H1 (cell line): ENCODE data around the gene PLA2G4E. TPM values are rescaled to one million over a fixed set of nuclear protein-coding genes. Genes with fewer than 3 reads are reported as not detected.

Experiments
- CTCF ChIA-PET: fragments of 300-600 bp; sonication (Branson Sonifier 250); formaldehyde crosslinking; loops from one replicate; lab custom pipeline; 2021; ENCODE audit not compliant: partially characterized antibody; lab: Charles Lee
- POLR2A ChIA-PET: fragments of 300-600 bp; sonication (Branson Sonifier 250); formaldehyde crosslinking; loops from one replicate; lab custom pipeline; 2021; ENCODE audit warnings: inconsistent platforms; ENCODE audit not compliant: partially characterized antibody; lab: Charles Lee
- DNase-seq, 2 experiments: peaks; one replicate each; pipeline versions ENCODE4 v3.0.0 to v3.0.0-alpha.2; 2010 to 2022; ENCODE audit warnings: low spot score in 2 of 2, low read depth in 1 of 2, mixed read lengths in 1 of 2
- FAIRE-seq: peaks from 2 replicates; lab custom pipeline; 2011; peaks lifted over from hg19 to GRCh38; lab: Jason Lieb, UNC
- H2AFZ ChIP-seq: 2 replicates; pipeline ENCODE4 v1.8.1; 2012; ENCODE audit warnings: low read length, inconsistent platforms
- H2AK5ac ChIP-seq: 2 replicates; pipeline ENCODE4 v1.6.1; 2013; ENCODE audit warnings: low read depth, low read length
- H2BK120ac ChIP-seq: replicated peaks from 2 replicates; pipeline ENCODE3; 2013; ENCODE audit warnings: low read depth, low read length, inconsistent platforms
- H2BK12ac ChIP-seq: 2 replicates; pipeline ENCODE4 v1.6.1; 2013; ENCODE audit warnings: low read depth, low read length
- H2BK15ac ChIP-seq: 2 replicates; pipeline ENCODE4 v1.6.1; 2013; ENCODE audit warnings: low read length
- H2BK20ac ChIP-seq: 2 replicates; pipeline ENCODE4 v1.6.1; 2013; ENCODE audit warnings: low read length
- H2BK5ac ChIP-seq: 2 replicates; pipeline ENCODE4 v1.6.1; 2013; ENCODE audit warnings: low read depth, low read length
- H3K14ac ChIP-seq: 2 replicates; pipeline ENCODE4 v1.6.1; 2013; ENCODE audit warnings: inconsistent platforms; ENCODE audit not compliant: insufficient read length
- H3K18ac ChIP-seq: 2 replicates; pipeline ENCODE4 v1.6.1; 2013; ENCODE audit warnings: low read length; ENCODE audit errors: extremely low read depth
- H3K23ac ChIP-seq: 2 replicates; pipeline ENCODE4 v1.6.1; 2013; ENCODE audit warnings: inconsistent platforms; ENCODE audit not compliant: insufficient read length
- H3K23me2 ChIP-seq: 2 replicates; pipeline ENCODE4 v1.6.1; 2013; ENCODE audit warnings: low read depth, low read length
- H3K27ac ChIP-seq: 2 replicates; pipeline ENCODE4 v1.6.1; 2011; ENCODE audit warnings: low read depth, low read length, inconsistent platforms
- H3K27me3 ChIP-seq, 4 experiments: replicated peaks in 1 of 4; 1 replicate in 1 of 4; 2 replicates in 3 of 4; pipeline versions ENCODE4 v1.6.1 to v1.8.1; 2011 to 2013; ENCODE audit warnings: low read length in 3 of 4, mild to moderate bottlenecking in 3 of 4, inconsistent platforms in 2 of 4, mixed read lengths in 2 of 4, moderate library complexity in 1 of 4; ENCODE audit not compliant: control insufficient read depth in 3 of 4, insufficient read depth in 3 of 4; ENCODE audit errors: extremely low read depth in 1 of 4
- H3K36me3 ChIP-seq, 4 experiments: 2 replicates each; pipeline versions ENCODE4 v1.6.1 to v1.8.1; 2011 to 2013; ENCODE audit warnings: mild to moderate bottlenecking in 4 of 4, low read length in 3 of 4, moderate library complexity in 2 of 4, control low read depth in 1 of 4, inconsistent platforms in 1 of 4; ENCODE audit not compliant: insufficient read depth in 4 of 4, control insufficient read depth in 2 of 4
- H3K4ac ChIP-seq: replicated peaks from 2 replicates; pipeline ENCODE3; 2013; ENCODE audit warnings: low read length, low read depth, mixed read lengths, inconsistent platforms; ENCODE audit not compliant: insufficient read length
- H3K4me1 ChIP-seq, 4 experiments: replicated peaks in 1 of 4; 1 replicate in 1 of 4; 2 replicates in 3 of 4; pipeline versions ENCODE4 v1.6.1 to v1.8.1; 2011 to 2013; ENCODE audit warnings: low read length in 3 of 4, inconsistent platforms in 2 of 4, mixed read lengths in 1 of 4; ENCODE audit not compliant: insufficient read depth in 4 of 4, control insufficient read depth in 3 of 4
- H3K4me2 ChIP-seq, 2 experiments: 2 replicates each; pipeline versions ENCODE4 v1.6.1 to v1.8.1; 2011 to 2013; ENCODE audit warnings: low read depth in 2 of 2, low read length in 2 of 2, control low read depth in 1 of 2, inconsistent platforms in 1 of 2, mild to moderate bottlenecking in 1 of 2; ENCODE audit not compliant: insufficient read depth in 1 of 2
- H3K4me3 ChIP-seq, 4 experiments: fragments of 200-600, 300-600 bp in 1 of 4; sonication (generic), shearing (Covaris generic), sonication (Bioruptor Twin) in 1 of 4; 2 replicates each; pipeline versions ENCODE4 v1.5.1 to v1.8.1; 2011 to 2016; ENCODE audit warnings: low read length in 4 of 4, low read depth in 3 of 4, control low read depth in 2 of 4, inconsistent platforms in 2 of 4, mild to moderate bottlenecking in 2 of 4, mixed read lengths in 1 of 4, moderate library complexity in 1 of 4; ENCODE audit not compliant: insufficient read depth in 2 of 4; ENCODE audit errors: extremely low read depth in 1 of 4
- H3K56ac ChIP-seq: replicated peaks from 2 replicates; pipeline ENCODE3; 2013; ENCODE audit warnings: low read depth, mild to moderate bottlenecking, mixed read lengths, low read length, inconsistent platforms; ENCODE audit not compliant: insufficient read length
- H3K79me1 ChIP-seq: 2 replicates; pipeline ENCODE4 v1.6.1; 2013; ENCODE audit warnings: low read depth, low read length, control low read depth
- H3K79me2 ChIP-seq, 2 experiments: 2 replicates each; pipeline versions ENCODE4 v1.6.1 to v1.8.1; 2012 to 2013; ENCODE audit warnings: low read length in 2 of 2, mild to moderate bottlenecking in 2 of 2, inconsistent platforms in 1 of 2; ENCODE audit not compliant: insufficient read depth in 2 of 2, control insufficient read depth in 1 of 2
- H3K9ac ChIP-seq, 4 experiments: replicated peaks in 1 of 4; 1 replicate in 1 of 4; 2 replicates in 3 of 4; pipeline versions ENCODE4 v1.6.1 to v1.8.1; 2011 to 2013; ENCODE audit warnings: low read depth in 3 of 4, low read length in 3 of 4, control low read depth in 2 of 4, mild to moderate bottlenecking in 2 of 4, moderate library complexity in 2 of 4, inconsistent platforms in 1 of 4; ENCODE audit errors: extremely low read depth in 1 of 4
- H3K9me3 ChIP-seq, 2 experiments: 2 replicates each; pipeline versions ENCODE4 v1.6.1 to v1.8.1; 2012 to 2013; ENCODE audit warnings: mild to moderate bottlenecking in 2 of 2, moderate library complexity in 2 of 2, control low read depth in 1 of 2, inconsistent platforms in 1 of 2, low read depth in 1 of 2, low read length in 1 of 2, mixed read lengths in 1 of 2; ENCODE audit not compliant: insufficient read depth in 2 of 2
- H4K20me1 ChIP-seq, 2 experiments: replicated peaks in 1 of 2; 2 replicates each; pipeline versions ENCODE3 to v1.8.1; 2011 to 2013; ENCODE audit warnings: inconsistent platforms in 2 of 2, low read length in 2 of 2, mild to moderate bottlenecking in 1 of 2; ENCODE audit not compliant: insufficient read depth in 2 of 2, control insufficient read depth in 1 of 2
- H4K5ac ChIP-seq: 2 replicates; pipeline ENCODE4 v1.6.1; 2013; ENCODE audit warnings: low read length, low read depth, mixed read lengths, inconsistent platforms; ENCODE audit not compliant: insufficient read length
- H4K8ac ChIP-seq: 2 replicates; pipeline ENCODE4 v1.8.0; 2013; ENCODE audit warnings: mild to moderate bottlenecking, moderate library complexity, low read length, inconsistent platforms; ENCODE audit not compliant: insufficient read depth; ENCODE audit errors: extremely low read depth
- H4K91ac ChIP-seq: replicated peaks from 2 replicates; pipeline ENCODE3; 2013; ENCODE audit warnings: low read length, mixed read lengths, inconsistent platforms; ENCODE audit not compliant: insufficient read length
- ATF2 ChIP-seq: IDR thresholded peaks from 2 replicates; pipeline ENCODE4 v1.6.1; 2012; ENCODE audit warnings: low read length, inconsistent platforms
- BRCA1 ChIP-seq: IDR thresholded peaks from 2 replicates; pipeline ENCODE4 v1.6.1; 2012; ENCODE audit warnings: low read depth, low read length, improper control_type of control experiment
- CHD2 ChIP-seq: IDR thresholded peaks from 2 replicates; pipeline ENCODE4 v1.6.1; 2012; ENCODE audit warnings: low read length, improper control_type of control experiment
- FOSL1 ChIP-seq: IDR thresholded peaks from 2 replicates; pipeline ENCODE4 v1.6.1; 2011; ENCODE audit warnings: mild to moderate bottlenecking, low read depth, low read length, moderate library complexity; ENCODE audit not compliant: insufficient read depth
- NRF1 ChIP-seq: IDR thresholded peaks from 2 replicates; pipeline ENCODE4 v1.6.1; 2011; ENCODE audit warnings: mild to moderate bottlenecking, low read depth, low read length, improper control_type of control experiment
- SIRT6 ChIP-seq: IDR thresholded peaks from one replicate; pipeline ENCODE4 v1.7.1; 2012; ENCODE audit warnings: low read length, inconsistent platforms
- SRF ChIP-seq: IDR thresholded peaks from 2 replicates; pipeline ENCODE4 v1.6.1; 2011; ENCODE audit warnings: mild to moderate bottlenecking, low read depth, low read length, moderate library complexity
- SUZ12 ChIP-seq: fragments of 200-600 bp; sonication (generic); IDR thresholded peaks from 2 replicates; pipeline ENCODE4 v1.6.1; 2012; ENCODE audit warnings: mild to moderate bottlenecking, inconsistent platforms, low read length, moderate library complexity, mixed read lengths
- TAF7 ChIP-seq: optimal IDR thresholded peaks from 2 replicates; pipeline ENCODE3; 2011; ENCODE audit warnings: low read depth, mild to moderate bottlenecking, inconsistent platforms, low read length, moderate library complexity, borderline replicate concordance
- TEAD4 ChIP-seq: IDR thresholded peaks from 2 replicates; pipeline ENCODE4 v1.6.1; 2012; ENCODE audit warnings: low read depth, low read length, inconsistent platforms, mixed read lengths
- USF2 ChIP-seq: IDR thresholded peaks from 2 replicates; pipeline ENCODE4 v1.6.1; 2011; ENCODE audit warnings: low read length, improper control_type of control experiment
- WGBS, 2 experiments: shearing (Covaris generic) in 1 of 2; methylation state at CpG; one replicate each; pipeline versions ENCODE4 v1.1.6 to v1.1.7; 2013 to 2015; ENCODE audit warnings: low lambda C conversion rate in 2 of 2, mixed read lengths in 2 of 2, inconsistent platforms in 1 of 2, low coverage in 1 of 2, missing lambda C conversion rate in 1 of 2; ENCODE audit not compliant: insufficient replicate concordance in 2 of 2, insufficient coverage in 1 of 2, insufficient read length in 1 of 2; ENCODE audit errors: extremely low coverage in 1 of 2, missing lambda C conversion rate in 1 of 2; 5-methylcytosine and 5-hydroxymethylcytosine counted together
- polyA plus RNA-seq, 7 experiments: library from polyadenylated mRNA; depleted of rRNA in 3 of 7; stranded (reverse) in 5 of 7; unstranded in 2 of 7; fragments of >200 nt in 5 of 7; fragments of 200-250 nt in 2 of 7; gene quantifications; 1 replicate in 5 of 7; 2 replicates in 1 of 7; 4 replicates in 1 of 7; pipeline versions ENCODE4 v1.2.1 to v1.2.3, GENCODE V29; 2011 to 2013; ENCODE audit warnings: missing spikeins in 2 of 7, mixed read lengths in 2 of 7
- total RNA-seq: library from RNA; stranded (reverse); fragmentation: NEBNext Ultra II Directional; extraction: Animal tissue kit (Norgen Biotek cat#: 25700); gene quantifications from 2 replicates; pipeline ENCODE4 v1.2.1, GENCODE V29; 2021

Gene PLA2G4E
- total and polyA plus RNA-seq, 2 of the 8 experiments (the other 6 are each of a cell fraction or from before 2014, with no cell fraction given), result 0.03 TPM; not detected in 1

- Histone ChIP-seq H3K56ac (no peak overlapping the region), H3K4me2 (no peak overlapping the region), H3K4me1 (peaks cover 6 to 12% (median 8%) of the 10 kb centered on the region in 4 experiments), H3K18ac (no peak overlapping the region), H4K5ac (no peak overlapping the region), H3K79me1 (peaks cover 6% of the 10 kb centered on the region), H3K14ac (no peak overlapping the region), H4K20me1 (peaks cover 0 to 10% of the 10 kb centered on the region in 2 experiments), H3K23me2 (no peaks in the 10 kb centered on the region), H2BK12ac (no peak overlapping the region), H3K4me3 (no peak overlapping the region), H2BK5ac (no peak overlapping the region), H2BK120ac (no peak overlapping the region), H2AK5ac (no peak overlapping the region), H3K36me3 (peaks cover 2 to 10% (median 6%) of the 10 kb centered on the region in 4 experiments; a peak in 6 of 8 replicates), H3K79me2 (no peaks in the 10 kb centered on the region), H3K23ac (no peak overlapping the region), H3K9me3 (no peaks in the 10 kb centered on the region), H4K8ac (no peak overlapping the region), H3K9ac (no peak overlapping the region), H4K91ac (no peak overlapping the region), H3K27me3 (no peaks in the 10 kb centered on the region), H2BK20ac (no peak overlapping the region), H3K4ac (no peak overlapping the region), H3K27ac (no peak overlapping the region), H2AFZ (no peak overlapping the region), H2BK15ac (no peak overlapping the region)
- FAIRE-seq, result no peak
- ChIA-PET POLR2A (interaction anchor here (0.5 kb wide), 1 partner anchor 257 kb away, joined by 3 read pairs; no protein-coding TSS in a partner anchor), CTCF (interaction anchor here (1.2 to 1.5 kb wide), 3 partner anchors 18 to 33 kb away, joined by 4 to 5 read pairs (median 5); no protein-coding TSS in a partner anchor)
- 91% methylated on average over 4 of the region's 4 CpGs; no CpG with 5 or more reads in 1 of the 2 experiments for WGBS, 2 experiments
- DNase-seq, result no peak
- TF ChIP-seq TAF7 (no peak), BRCA1 (no peak), SIRT6 (no peak), FOSL1 (no peak), NRF1 (no peak), CHD2 (no peak), SUZ12 (no peak), ATF2 (no peak), USF2 (no peak), SRF (no peak), TEAD4 (no peak)
Measured at GRCh38 chr15:41937568-41937923, 83.3 kb downstream of the PLA2G4E start.
